NB4 (cell line): ENCODE measurements around the gene UBA3.

Experiments
- DNase-seq: peaks from one replicate; pipeline ENCODE4 v3.0.0; 2010; ENCODE audit warnings: low read depth
- H3K4me3 ChIP-seq: one replicate; pipeline ENCODE4 v1.5.1; 2011; ENCODE audit warnings: mild to moderate bottlenecking, low read depth, low read length, moderate library complexity
- MYC ChIP-seq: IDR thresholded peaks from 2 replicates; pipeline ENCODE4 v1.6.1; 2011; ENCODE audit warnings: low read depth, low read length
- POLR2A ChIP-seq: IDR thresholded peaks from 2 replicates; pipeline ENCODE4 v1.6.1; 2011; ENCODE audit warnings: mild to moderate bottlenecking; ENCODE audit not compliant: insufficient read length; ENCODE audit errors: extremely low read depth
- TF ChIP-seq, protein P1 (sequence below): IDR thresholded peaks from 2 replicates; pipeline ENCODE4 v1.6.1; 2011; ENCODE audit warnings: low read depth, low read length
- TF ChIP-seq, protein P2 (sequence below): IDR thresholded peaks from one replicate; pipeline ENCODE4 v1.5.1; 2012; ENCODE audit warnings: low read depth, low read length

Gene UBA3

DNA sequence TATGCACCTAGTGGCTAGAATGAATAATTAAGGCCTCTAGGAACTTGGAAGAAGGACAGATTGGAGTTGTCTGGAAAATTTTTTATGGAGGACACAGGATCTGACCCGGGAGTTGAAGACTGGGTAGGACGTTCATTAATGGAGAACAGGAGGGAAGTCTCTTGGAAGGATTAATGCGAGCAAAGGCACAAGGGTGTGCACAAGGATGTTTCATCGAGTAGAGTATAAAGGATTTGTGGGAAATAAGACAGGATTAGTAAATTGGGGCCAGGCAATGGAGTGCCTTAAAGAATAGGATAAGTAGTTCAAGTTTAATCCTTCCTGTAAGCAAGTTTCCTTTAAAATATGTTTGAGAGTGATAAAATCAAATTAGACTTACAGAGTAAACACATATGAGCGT, 27.7 kb upstream of the UBA3 start:
- no peak for TF ChIP-seq POLR2A
- no peak for TF ChIP-seq MYC
- TF ChIP-seq, protein P1, sequence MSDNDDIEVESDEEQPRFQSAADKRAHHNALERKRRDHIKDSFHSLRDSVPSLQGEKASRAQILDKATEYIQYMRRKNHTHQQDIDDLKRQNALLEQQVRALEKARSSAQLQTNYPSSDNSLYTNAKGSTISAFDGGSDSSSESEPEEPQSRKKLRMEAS, result no peak
- TF ChIP-seq, protein P2, sequence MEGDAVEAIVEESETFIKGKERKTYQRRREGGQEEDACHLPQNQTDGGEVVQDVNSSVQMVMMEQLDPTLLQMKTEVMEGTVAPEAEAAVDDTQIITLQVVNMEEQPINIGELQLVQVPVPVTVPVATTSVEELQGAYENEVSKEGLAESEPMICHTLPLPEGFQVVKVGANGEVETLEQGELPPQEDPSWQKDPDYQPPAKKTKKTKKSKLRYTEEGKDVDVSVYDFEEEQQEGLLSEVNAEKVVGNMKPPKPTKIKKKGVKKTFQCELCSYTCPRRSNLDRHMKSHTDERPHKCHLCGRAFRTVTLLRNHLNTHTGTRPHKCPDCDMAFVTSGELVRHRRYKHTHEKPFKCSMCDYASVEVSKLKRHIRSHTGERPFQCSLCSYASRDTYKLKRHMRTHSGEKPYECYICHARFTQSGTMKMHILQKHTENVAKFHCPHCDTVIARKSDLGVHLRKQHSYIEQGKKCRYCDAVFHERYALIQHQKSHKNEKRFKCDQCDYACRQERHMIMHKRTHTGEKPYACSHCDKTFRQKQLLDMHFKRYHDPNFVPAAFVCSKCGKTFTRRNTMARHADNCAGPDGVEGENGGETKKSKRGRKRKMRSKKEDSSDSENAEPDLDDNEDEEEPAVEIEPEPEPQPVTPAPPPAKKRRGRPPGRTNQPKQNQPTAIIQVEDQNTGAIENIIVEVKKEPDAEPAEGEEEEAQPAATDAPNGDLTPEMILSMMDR, result no peak
- no peak for DNase-seq
- no peak overlapping the region for H3K4me3 ChIP-seq

- no peak overlapping the region for H3K4me3 ChIP-seq
- TF ChIP-seq, protein P1, result no peak
- TF ChIP-seq MYC (no peak), POLR2A (no peak)
- TF ChIP-seq, protein P2, result no peak
Observed at GRCh38 chr3:69105320-69105719, 25.2 kb upstream of the UBA3 start.

GRCh38 chr3:69104586-69104985, 24.4 kb upstream of the UBA3 start:
- no peak for DNase-seq
- TF ChIP-seq, protein P1, result no peak
- TF ChIP-seq POLR2A, result no peak
- TF ChIP-seq, protein P2, result no peak
- TF ChIP-seq MYC, result no peak
- no peak overlapping the region for H3K4me3 ChIP-seq

More at GRCh38 chr3:69105320-69105719, 25.2 kb upstream of the UBA3 start:
- peak; percentile 36 for DNase-seq

GRCh38 chr3:69103123-69103522, 23.0 kb upstream of the UBA3 start:
- no peak for TF ChIP-seq MYC
- TF ChIP-seq, protein P2, result no peak
- no peak for TF ChIP-seq POLR2A
- TF ChIP-seq, protein P1, result no peak
- DNase-seq, result no peak
- H3K4me3 ChIP-seq, result no peak overlapping the region

DNA sequence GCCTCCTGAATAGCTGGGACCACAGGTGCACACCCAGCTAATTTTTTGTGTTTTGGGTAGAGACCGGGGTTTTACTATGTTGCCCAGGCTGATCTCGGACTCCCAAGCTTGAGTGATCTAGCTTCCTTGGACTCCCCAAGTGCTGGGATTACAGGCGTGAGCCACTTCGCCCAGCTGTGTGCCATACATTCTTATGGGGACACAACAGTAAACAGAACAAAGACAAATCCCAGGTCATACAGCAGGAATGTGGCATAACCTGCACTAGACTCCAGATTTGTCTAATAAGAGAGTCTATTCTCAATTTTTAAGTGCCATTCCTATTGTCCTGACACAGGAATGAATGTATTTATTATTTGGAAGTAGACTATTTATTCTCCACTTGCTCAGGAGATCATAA, 22.2 kb upstream of the UBA3 start:
- no peak overlapping the region for H3K4me3 ChIP-seq

More for the DNA sequence above, 22.2 kb upstream of the UBA3 start:
- TF ChIP-seq, protein P2, result no peak
- TF ChIP-seq, protein P1, result no peak
- no peak for TF ChIP-seq POLR2A
- no peak for TF ChIP-seq MYC
- DNase-seq, result no peak
